ENCODE data around the gene NXPE4. TPM values are rescaled to one million over a fixed set of nuclear protein-coding genes. Genes with fewer than 3 reads are reported as not detected.
"Not testable (repeated sequence)": the region's sequence is repeated elsewhere in the genome, so short reads cannot be mapped to it uniquely, and the experiment has no call there.

The NXPE4 gene
- total and polyA plus RNA-seq, 2 donors (not counting 3 experiments of a cell fraction or from before 2014, with no cell fraction given): not detected

DNA sequence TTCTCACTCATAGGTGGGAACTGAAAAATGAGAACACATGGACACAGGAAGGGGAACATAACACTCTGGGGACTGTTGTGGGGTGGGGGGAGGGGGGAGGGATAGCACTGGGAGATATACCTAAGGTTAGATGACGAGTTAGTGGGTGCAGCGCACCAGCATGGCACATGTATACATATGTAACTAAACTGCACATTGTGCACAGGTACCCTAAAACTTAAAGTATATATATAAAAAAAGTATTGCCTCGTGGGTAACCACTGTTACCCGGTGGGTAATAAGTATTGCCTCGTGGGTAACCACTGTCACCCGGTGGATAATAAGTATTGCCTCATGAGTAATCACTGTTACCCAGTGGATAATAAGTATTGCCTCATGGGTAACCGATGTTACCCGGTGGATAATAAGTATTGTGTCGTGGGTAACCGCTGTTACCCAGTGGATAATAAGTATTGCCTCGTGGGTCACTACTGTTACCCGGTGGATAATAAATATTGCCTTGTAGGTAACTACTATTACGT is 35.9 kb upstream of the NXPE4 start:
- H3K36me3 ChIP-seq (ENCODE audit: control insufficient read depth in 2 of 2, extremely low read depth in 1 of 2, insufficient read depth in 2 of 2, low read length in 2 of 2); H3K79me2 ChIP-seq (ENCODE audit: control insufficient read depth, insufficient read depth, low read length); intact Hi-C loops (cut with micrococcal nuclease); H3K4me2 ChIP-seq (ENCODE audit: insufficient read depth, low read length); dilution Hi-C loops (cut with MboI; ENCODE audit: extremely low pct_ligation_motif_present, low sequenced_read_pairs); H2AFZ ChIP-seq (ENCODE audit: low read depth, low read length); H3K4me1 ChIP-seq (ENCODE audit: control insufficient read depth, extremely low read depth, insufficient read depth, low read length); H3K27me3 ChIP-seq (ENCODE audit: control insufficient read depth in 2 of 2, insufficient read depth in 2 of 2, low read length in 2 of 2); BruUV-seq (replicated peaks); H3K4me3 ChIP-seq (replicated peaks in 1 of 3; ENCODE audit: insufficient read depth in 1 of 3, low read depth in 1 of 3, low read length in 3 of 3); H3K9me1 ChIP-seq (replicated peaks; ENCODE audit: control insufficient read depth, extremely low read depth, insufficient read depth, low read length); H3K9ac ChIP-seq (replicated peaks; ENCODE audit: extremely low read depth, insufficient read depth, low read length); FAIRE-seq; DNase-seq (ENCODE audit: low read depth, low spot score); H4K20me1 ChIP-seq (replicated peaks; ENCODE audit: control insufficient read depth, extremely low read depth, insufficient read depth, low read length); H3K9me3 ChIP-seq (replicated peaks; ENCODE audit: control insufficient read depth, insufficient read depth, low read length); POLR2A ChIA-PET; CTCF ChIA-PET; H3K27ac ChIP-seq (ENCODE audit: insufficient read depth, low read depth, low read length): not testable (repeated sequence)

DNA sequence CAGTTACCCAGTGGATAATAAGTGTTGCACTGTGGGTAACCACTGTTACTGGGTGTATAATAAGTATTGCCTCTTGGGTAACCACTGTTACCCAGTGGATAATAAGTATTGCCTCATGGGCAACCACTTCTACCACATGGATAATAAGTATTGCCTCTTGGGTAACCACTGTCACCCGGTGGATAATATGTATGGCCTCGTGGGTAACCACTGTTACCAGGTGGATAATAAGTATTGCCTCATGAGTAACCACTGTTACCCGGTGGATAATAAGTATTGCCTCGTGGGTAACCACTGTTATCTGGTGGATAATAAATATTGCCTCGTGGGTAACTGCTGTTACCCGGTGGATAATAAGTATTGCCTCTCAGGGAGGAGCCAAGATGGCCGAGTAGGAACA is 29.7 kb upstream of the NXPE4 start:
- no TSS peak for BruUV-seq (replicated peaks)
- ChIA-PET CTCF (no interaction called here), POLR2A (no interaction called here)
- no peak for TF ChIP-seq FOS (IDR thresholded peaks at IDR 0.05; ENCODE audit: borderline replicate concordance, insufficient read depth, low read length)
- no peak for DNase-seq (ENCODE audit: low read depth, low spot score)
- H3K4me3 ChIP-seq (replicated peaks in 1 of 3; ENCODE audit: insufficient read depth in 1 of 3, low read depth in 1 of 3, low read length in 3 of 3): no peak overlapping the region
- H3K79me2 ChIP-seq (ENCODE audit: control insufficient read depth, insufficient read depth, low read length): no peaks in the 10 kb centered on the region
- dilution Hi-C loops (cut with MboI; ENCODE audit: extremely low pct_ligation_motif_present, low sequenced_read_pairs) (no loop called here), intact Hi-C loops (cut with micrococcal nuclease) (no loop called here)
- H3K4me2 ChIP-seq (ENCODE audit: insufficient read depth, low read length): no peak overlapping the region
- peaks cover 2% of the 10 kb centered on the region for H3K9me3 ChIP-seq (replicated peaks; ENCODE audit: control insufficient read depth, insufficient read depth, low read length)
- H3K27ac ChIP-seq (ENCODE audit: insufficient read depth, low read depth, low read length): no peak overlapping the region
- H3K36me3 ChIP-seq (ENCODE audit: control insufficient read depth in 2 of 2, extremely low read depth in 1 of 2, insufficient read depth in 2 of 2, low read length in 2 of 2): no peaks in the 10 kb centered on the region
- no peaks in the 10 kb centered on the region for H3K27me3 ChIP-seq (ENCODE audit: control insufficient read depth in 2 of 2, insufficient read depth in 2 of 2, low read length in 2 of 2)
- H3K4me1 ChIP-seq (ENCODE audit: control insufficient read depth, extremely low read depth, insufficient read depth, low read length): no peaks in the 10 kb centered on the region
- no peak overlapping the region for H3K9ac ChIP-seq (replicated peaks; ENCODE audit: extremely low read depth, insufficient read depth, low read length)
- no peak for FAIRE-seq
- H3K9me1 ChIP-seq (replicated peaks; ENCODE audit: control insufficient read depth, extremely low read depth, insufficient read depth, low read length): no peaks in the 10 kb centered on the region
- H2AFZ ChIP-seq (ENCODE audit: low read depth, low read length): no peak overlapping the region
- H4K20me1 ChIP-seq (replicated peaks; ENCODE audit: control insufficient read depth, extremely low read depth, insufficient read depth, low read length): no peaks in the 10 kb centered on the region
